Stimulated activated CD4-positive, alpha-beta T cell treated with anti-CD3 and anti-CD28 coated beads, Interleukin-12 subunit alpha, Interleukin-12 subunit beta, amount 100 ng/mL, for 48 hours (primary cell): ENCODE results near the gene KDM1A.

Source experiments
- DNase-seq, 3 donors: peaks; one replicate each; pipeline ENCODE4 v3.0.0-alpha.2; 2020; ENCODE audit warnings: low read depth in 2 of 3, low spot score in 1 of 3

The KDM1A gene

GRCh38 chr1:23066075-23066474 is 46.8 kb downstream of the KDM1A start:
- DNase-seq = no peak

GRCh38 chr1:23069149-23069548 is 49.9 kb downstream of the KDM1A start:
- no peak for DNase-seq

GRCh38 chr1:23069675-23070074 is 50.4 kb downstream of the KDM1A start:
- DNase-seq = no peak

- no peak for DNase-seq
These were observed 54.7 kb downstream of the KDM1A start for GRCh38 chr1:23074012-23074411.

- no peak for DNase-seq
These were observed 59.8 kb downstream of the KDM1A start for GRCh38 chr1:23079025-23079424.

- no peak for DNase-seq
These were observed 61.6 kb downstream of the KDM1A start for GRCh38 chr1:23080885-23081284.

- DNase-seq = no peak
These were observed 62.1 kb downstream of the KDM1A start for GRCh38 chr1:23081376-23081775.

GRCh38 chr1:23083714-23084480 is 64.6 kb downstream of the KDM1A start:
- no peak for DNase-seq

- no peak for DNase-seq
These were observed 65.6 kb downstream of the KDM1A start for GRCh38 chr1:23084880-23085279.

- DNase-seq = no peak
These were observed 66.4 kb downstream of the KDM1A start for GRCh38 chr1:23085696-23086095.

- DNase-seq = no peak
These were observed 68.8 kb downstream of the KDM1A start for GRCh38 chr1:23088027-23088426.

GRCh38 chr1:23090056-23090455 is 70.8 kb downstream of the KDM1A start:
- DNase-seq = no peak

- DNase-seq = no peak
These were observed 72.3 kb downstream of the KDM1A start for GRCh38 chr1:23091545-23091944.

- no peak for DNase-seq
These were observed 73.2 kb downstream of the KDM1A start for GRCh38 chr1:23092447-23092846.

- DNase-seq = no peak
These were observed 78.0 kb downstream of the KDM1A start for GRCh38 chr1:23097316-23097715.

- DNase-seq = peak; percentile 25 to 53 (median 37)
These were observed 79.3 kb downstream of the KDM1A start for GRCh38 chr1:23098463-23099170.

- DNase-seq = no peak
These were observed 79.9 kb downstream of the KDM1A start for GRCh38 chr1:23099171-23099536.

GRCh38 chr1:23100074-23100748 is 80.9 kb downstream of the KDM1A start:
- peak in 2 of 3 donors; percentile 26 to 32 for DNase-seq

GRCh38 chr1:23101101-23101827 is 82.0 kb downstream of the KDM1A start:
- DNase-seq = no peak

- DNase-seq = no peak
These were observed 82.6 kb downstream of the KDM1A start for GRCh38 chr1:23101887-23102286.

GRCh38 chr1:23102289-23102688 is 83.0 kb downstream of the KDM1A start:
- DNase-seq = no peak
